NCI-H2196 (cell line): Measurements from ENCODE around the gene ADAM23.

Source experiments
- DNase-seq: peaks from one replicate; lab custom pipeline; 2025; ENCODE audit not compliant: unreplicated experiment; lab: John Stamatoyannopoulos, UW

Gene ADAM23

DNA sequence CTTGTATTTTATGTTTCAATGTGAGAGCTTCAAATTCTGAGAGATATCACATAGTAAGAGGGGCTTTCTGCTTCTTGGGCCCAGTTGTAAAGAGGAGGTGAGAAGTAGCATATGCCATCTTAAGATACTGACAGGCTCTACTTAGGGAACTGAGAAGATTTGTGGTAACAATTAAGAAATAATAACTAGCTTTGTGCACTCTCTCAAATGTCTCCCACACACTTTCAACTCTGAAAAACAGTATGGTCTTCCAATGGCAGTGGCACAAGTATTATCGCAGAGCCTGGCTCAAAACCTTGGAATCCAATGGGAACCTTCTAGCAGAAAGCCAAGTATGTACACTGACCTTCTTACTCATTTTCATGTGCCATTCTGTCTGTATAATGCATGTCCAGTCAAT is 118.6 kb downstream of the ADAM23 start:
- no peak for DNase-seq

DNA sequence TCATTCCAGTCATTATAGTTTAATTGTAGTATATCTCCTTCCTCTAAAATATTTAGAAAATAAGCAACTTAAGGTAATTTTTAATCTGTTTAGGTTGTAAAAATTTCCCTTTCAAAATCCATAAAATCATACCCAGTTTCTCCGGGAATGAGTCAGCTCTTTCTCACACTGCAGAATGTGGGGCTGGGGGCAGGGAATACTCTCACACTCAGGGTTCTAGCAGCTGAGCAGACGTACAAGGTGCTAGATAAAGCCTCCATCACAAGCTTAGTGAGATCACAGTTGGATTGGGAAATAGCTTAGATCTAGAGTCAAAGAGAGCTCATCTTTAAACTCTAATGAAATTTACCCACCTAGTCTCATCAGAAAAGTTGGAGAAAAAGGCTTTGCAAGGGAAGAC is 119.0 kb downstream of the ADAM23 start:
- no peak for DNase-seq

DNA sequence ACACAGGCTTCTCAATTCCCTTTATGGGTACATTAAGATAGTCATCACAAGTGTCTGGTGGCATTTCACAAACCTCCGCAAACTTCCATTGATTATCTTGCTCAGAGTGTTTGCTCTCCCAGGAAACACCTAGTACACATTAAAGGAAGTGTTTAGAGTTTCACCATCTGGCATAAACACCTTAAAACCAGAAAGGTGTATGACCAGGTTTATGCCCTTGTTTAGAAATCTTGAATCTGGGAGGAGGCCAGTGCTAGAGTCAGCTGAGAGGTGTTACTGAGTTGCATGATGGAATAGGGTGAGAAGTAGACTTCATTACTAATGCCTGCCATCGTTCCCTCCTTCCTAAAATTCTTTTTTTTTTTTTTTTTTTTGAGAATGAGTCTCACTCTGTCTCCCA is 120.0 kb downstream of the ADAM23 start:
- DNase-seq: no peak

DNA sequence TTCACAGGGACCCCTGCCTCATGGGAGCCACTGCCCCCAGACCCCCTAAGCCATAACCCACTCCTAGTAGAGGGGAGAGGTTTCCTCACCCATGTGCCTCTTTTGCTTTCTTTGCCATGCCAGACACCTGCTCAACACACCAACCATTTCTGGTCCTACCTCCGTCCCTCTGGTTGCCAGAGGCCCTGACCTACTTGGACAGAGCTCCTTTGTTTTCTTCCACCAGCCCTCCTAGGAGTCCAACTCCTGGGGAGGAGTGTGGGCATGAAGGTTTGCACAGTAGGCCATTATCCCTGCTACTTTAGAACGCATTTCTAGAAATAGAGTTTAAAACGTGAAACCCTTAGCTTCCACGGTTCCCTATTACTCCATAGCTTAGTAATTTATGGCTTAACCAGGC is 122.3 kb downstream of the ADAM23 start:
- DNase-seq: no peak

DNA sequence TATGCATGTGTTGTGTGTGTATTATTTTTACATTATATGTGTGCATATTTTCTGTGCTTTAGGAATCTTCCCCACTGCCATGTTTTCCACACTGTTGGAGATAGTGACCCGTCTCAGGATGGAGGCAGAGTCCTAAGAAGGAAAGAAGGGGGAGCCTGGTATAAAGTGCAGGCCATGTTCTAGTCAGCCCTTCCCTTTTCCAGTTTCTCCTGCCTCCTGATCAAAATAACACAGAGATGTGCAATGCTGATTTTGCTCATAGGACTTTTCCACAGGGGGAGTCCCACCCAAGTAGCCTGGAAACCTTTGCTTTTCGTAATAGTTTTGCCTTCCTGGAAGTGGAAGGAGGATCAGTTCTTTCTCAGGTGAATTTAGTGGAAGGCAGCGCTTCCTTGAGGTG is 126.1 kb downstream of the ADAM23 start:
- DNase-seq: no peak

DNA sequence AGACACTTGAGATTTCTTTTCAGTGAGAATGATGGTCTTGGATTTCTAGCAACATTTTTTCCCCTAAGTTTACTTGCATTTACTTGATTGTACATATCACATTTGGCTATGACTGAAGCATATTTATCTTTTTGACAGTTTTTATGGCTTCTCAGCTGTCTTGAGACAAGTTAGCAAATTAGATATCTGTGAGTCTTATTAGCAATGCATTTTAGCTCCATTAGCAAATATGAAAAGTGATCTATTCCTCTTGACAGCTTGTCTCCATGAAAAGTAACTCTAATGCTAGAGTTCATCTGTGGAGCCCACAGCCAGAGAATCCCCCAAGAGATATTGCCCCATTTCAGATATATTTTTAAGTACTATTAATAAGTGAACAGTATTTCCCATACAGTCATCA is 126.9 kb downstream of the ADAM23 start:
- no peak for DNase-seq

DNA sequence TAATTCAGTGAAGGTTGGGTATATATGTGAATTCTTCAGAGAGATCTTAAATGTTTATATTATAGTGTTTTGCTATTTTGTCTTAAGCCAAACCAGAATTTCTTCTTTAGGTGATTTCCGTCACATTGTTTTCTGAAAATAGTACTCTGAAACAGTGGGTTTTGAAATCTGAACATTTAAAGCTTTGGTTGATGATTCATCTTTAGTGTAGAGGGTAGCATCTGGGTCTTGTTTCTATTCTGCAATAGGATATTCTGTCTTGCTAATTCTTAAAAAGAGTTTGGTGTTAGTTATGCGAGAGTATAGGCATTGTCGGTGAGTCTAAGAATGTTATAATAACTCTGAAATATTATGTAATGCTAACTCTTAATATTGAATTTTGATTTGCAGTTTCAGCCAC is 129.4 kb downstream of the ADAM23 start:
- no peak for DNase-seq

DNA sequence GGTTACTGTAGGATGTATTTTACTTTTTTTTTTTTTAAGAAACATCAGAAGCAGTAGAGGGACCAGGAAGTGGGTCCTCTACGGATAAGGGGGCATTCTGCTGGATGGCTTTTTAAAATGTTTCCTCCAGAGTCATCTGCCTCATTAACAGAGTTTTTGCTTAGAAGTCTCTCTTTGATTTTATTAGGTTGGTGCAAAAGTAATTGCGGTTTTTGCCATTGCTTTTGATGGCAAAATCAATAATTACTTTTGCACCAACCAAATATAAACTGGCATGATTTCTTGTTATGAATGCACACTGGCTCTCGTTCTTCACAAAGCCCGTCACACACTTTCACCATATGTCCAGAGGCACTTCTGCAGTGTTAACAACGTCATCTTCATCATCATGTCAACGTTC is 130.5 kb downstream of the ADAM23 start:
- DNase-seq: no peak

DNA sequence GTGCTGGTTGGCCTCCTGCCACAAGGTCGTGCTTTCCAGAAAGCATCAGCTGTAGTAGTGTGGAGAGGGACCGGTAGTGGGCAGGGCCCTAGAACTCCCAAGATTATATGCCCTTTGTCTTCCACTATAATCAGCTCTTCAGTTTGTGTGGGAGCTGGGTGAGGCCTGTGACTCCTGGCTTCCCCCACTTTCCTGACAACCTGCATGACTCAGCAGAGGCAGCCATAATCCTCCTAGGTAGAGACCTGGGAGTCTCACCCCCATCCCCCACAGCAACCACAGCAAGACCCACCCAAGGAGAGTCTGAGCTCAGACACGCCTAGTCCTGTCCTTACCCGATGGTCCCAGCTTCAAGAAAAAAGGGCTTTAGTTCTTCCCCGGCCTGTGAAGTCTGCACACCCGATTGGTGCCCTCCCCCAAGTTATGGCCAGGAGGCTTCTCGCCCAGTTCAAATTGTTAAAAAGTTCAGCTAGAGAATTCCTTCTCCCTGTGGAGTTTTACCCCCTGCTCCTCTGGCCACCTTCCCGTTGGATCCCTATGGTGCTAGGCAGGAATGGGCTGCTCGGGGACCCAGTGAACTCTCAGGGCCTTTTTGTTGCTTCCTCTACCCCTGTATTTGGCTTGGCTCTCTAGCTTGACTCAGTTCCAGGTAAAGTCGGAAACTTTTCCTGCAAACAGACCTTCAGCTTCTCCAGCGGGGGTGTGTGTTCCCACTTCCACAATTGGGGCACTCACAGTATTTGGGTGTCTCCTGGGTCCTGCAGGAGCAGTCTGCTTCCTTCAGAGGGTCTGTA is 141.2 kb downstream of the ADAM23 start:
- DNase-seq: no peak

DNA sequence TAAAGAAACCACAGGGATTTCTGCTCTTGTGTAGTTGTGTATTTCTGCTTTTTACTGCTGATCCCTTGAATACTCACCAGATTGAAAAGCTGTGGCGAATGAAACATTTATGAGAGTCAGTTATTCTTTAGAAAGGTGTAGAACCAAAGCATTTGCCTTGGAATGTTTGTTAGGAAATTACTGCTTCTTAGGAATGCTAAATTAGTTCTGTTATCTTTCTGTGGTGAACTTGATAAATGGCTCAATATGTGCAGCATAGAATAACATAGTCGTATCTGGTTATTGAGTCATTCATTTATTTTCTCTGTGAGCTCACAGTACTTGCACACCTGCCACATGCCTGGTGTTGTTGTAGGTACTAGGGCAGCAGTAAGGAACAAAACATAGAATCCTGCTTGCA is 142.0 kb downstream of the ADAM23 start:
- DNase-seq: no peak

DNA sequence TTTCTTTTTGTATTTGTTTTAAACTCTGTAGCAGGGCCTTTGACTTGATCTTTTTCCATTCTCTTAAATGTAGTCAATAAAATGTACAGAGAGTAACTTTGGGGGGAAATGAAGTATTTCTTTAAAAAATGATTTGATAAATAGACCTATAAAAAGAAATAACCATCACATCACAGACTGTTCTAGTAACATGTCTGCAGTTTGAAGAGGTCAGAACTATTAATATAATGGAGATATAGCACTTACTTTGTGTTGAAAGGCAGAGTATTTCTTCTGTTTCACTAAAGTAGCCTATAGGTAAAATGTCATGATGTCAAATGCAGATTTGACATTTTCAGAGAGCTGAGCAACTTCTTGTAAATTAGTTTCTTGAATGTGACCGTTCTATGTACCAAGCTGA is 143.3 kb downstream of the ADAM23 start:
- no peak for DNase-seq

DNA sequence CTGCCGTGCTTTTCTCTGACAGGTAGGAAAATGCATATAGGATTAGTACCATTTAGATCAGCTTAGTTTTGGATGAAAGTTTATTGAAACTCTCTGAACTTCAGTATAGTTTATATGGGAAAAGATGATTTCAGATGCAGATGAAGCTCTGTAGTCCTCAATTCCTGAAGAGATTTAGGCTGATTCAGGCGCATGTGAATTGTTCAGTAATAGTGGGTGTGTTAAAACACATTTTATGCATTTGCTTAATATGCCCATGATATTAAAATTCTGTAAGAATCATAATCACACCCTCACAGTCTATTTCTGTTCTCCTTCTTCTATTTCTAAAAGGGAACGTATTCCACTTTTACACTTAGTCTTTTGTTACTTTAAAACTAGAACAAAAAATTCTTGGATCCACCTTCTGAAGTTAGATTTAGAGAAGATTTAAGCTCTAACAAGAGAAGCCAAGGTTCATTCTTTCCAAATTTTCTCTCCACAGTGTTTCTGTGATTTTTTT is 154.4 kb downstream of the ADAM23 start:
- no peak for DNase-seq

DNA sequence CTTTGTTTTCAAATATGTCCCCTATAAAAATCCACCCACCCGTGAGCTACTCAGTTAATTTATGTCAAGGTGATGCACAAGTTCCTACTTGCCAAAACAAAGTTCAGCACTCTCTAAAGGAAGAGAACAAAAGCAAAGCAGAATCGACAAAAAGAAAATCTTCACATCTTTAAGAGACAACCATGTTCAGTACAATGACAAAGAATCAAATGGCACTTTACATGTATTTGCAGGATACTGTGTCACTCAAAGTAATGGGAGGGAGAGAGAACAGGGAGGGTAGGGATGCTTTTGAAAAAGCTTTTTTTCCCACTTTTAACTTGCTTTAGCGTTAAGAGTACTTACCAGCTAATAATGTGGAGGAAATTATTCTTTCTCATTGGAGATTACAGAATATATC is 159.9 kb downstream of the ADAM23 start:
- no peak for DNase-seq

DNA sequence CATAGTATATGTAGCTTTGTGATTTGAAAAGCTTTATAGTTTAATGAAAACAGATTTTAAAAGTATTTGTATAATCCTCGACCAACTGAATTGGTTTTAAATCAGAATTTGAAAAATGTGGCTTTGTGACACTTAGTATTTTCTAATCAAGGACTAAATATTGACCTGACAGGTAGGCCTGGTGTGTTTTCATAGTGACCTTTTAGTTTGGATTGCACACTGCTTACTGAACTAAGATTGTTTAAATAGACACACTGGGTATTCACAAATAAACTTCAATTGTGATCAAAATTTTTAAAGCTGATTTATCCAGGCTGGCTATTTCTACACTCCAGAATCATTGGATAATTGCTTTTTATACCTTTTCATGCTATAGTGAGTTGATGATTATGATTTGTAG is 167.1 kb downstream of the ADAM23 start:
- no peak for DNase-seq

DNA sequence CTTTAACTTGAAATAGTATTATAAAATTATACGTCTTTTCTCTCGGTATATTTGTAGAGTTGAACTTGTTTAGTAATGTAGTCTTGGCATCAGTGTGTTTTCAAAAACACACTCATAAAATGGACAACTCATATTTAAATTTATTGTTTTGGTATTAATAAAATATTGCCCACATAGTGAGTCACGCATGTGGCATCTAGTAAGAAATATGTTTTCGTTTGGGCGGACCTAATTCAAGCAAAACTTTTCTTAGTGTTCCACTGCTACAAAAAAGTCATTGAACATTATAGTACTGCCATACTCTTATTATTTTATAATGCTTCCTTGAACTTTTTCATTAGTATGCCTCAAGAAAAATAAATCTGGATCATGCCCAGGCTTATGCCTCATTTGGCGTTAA is 167.9 kb downstream of the ADAM23 start:
- DNase-seq: no peak

DNA sequence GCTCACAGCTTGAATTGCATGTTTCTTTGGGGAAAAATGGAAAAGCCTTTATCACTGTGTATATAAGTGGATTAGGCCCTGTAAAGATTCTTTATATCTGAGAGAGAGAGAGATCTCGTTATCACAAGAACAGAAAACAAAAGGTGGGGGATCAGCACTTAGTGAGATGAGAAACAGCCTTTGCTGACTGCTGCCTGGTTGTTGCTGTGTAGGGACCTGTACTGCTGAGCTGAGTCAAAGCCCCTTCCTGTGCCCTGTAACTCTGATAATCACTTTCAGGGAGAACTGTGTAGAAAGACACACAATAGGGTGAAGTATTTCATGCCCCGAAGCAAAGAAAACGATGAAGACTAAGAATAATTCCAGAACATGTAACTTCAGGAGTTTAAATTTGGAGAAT is 168.4 kb downstream of the ADAM23 start:
- DNase-seq: no peak

DNA sequence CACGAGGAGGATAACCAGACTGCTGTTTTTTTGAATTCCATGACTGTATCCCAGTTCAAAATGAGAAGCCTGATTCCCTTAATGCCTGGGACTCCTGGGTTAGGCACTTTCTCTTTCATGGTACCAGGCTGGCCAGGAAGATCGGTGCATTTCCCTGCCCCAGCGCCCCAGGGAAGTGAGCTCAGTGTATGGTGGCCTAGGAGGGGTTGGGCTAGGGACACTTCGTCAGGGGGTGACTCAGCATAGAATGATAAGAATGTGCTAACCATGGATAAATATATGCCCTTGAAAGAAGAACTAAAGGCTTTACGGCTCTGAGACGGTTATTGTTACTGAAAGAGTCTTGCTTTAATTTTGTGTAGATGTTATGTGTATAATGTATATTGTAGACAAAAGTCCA is 171.5 kb downstream of the ADAM23 start:
- DNase-seq: no peak

DNA sequence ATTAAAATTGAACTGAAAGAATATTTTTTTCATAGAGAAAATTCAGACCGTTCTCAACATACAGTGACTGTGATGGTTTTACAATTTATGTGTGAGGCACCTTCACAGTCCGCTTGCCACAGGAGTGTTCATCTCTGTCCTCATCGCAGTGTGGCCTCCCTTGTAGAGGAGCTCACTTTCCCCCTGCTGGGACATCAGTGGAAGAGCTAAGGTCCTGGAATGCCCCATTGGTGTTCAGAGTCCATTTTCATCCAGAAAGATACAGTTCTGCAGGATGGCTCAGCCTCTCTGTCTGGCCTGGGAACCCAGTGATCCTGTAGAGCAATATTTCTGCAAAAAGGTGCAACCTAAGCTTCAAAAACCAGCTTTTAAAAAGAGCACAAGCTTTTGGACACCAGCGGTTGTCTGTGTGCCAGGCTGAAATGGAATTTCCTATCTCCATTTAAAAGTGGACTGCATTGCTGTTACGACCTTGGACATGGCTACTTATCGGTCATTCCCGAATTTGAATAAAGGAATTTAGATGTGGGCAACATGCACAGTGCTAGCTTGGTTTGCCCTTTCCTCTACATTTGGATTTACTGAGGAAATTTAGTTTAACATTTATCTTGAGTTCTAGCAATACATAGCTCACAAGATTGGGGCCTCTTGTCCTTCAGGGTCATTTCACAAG is 172.2 kb downstream of the ADAM23 start:
- no peak for DNase-seq

DNA sequence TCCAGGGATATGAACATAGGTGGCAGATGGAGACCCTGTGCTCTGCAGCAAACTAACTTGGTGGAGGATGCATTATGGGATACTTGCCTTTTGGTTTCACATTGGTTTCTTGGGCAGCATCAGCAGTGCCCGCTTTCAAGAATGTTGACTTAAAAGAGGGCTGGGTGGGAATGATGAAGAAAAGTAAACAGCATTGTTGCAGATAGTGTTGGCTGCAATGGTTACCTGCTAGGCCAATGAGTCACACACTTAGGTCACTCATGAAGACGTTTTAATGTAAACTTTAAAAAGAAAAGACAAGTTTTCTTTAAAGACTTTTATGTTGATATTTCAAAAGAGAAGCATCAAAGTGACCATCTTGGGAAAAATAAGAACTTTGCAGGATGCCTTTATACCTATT is 172.8 kb downstream of the ADAM23 start:
- DNase-seq: no peak

DNA sequence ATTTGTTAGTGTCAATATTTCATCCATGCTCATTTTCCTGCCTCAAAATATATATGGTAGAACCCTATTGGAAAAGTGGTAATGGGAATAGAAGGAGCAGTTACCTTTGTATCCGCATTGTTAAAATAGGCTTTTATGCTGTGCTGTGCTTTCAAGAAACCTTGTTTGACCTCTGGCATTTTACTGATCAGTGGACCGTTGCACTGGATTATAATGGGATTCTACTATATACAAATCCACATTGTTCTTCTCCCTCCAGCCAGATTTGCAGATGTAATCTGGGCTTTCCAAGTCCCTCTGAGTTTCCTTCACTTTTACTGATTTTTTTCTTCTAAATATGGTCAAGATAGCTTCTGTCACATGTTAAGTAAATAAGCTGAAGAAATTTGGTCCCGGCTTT is 175.7 kb downstream of the ADAM23 start:
- DNase-seq: no peak

DNA sequence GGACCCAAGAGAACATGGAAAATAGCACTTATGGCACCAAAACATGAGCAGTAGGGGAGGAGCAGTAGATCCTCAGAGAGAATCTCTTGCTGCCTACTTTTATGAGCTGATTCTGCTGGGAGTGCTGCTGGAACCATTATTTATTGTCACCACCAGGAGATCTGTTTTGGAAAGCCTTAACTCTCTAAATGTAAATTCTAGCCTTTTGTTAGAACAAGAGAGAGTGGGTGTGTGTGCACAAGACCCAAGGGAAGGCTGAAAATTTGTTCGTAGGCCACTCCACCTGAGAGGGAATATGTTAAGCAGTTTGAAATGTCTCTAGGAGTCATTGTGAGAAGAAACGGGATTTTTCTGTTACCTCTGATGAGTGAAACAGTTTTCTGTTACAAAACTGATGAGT is 182.8 kb downstream of the ADAM23 start:
- DNase-seq: no peak

DNA sequence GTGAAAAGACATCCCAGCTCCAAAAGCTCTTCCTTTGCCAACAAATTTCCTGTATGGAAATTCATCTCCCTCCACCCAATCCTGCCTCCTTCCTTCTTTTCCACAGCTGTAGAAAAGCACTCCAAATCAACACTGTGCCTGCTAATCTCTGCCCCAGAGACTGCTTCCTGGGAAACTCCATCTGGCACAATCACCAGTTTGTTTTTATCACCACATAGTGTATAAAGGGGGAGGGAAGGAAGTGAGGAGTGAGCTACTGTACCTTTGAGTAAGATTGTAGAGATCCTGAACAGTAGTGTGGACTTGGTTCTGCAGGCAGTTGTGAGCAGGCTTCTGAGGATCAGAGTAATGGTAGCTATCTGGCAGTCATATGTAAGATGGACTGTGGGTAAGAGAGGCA is 184.3 kb downstream of the ADAM23 start:
- DNase-seq: no peak

DNA sequence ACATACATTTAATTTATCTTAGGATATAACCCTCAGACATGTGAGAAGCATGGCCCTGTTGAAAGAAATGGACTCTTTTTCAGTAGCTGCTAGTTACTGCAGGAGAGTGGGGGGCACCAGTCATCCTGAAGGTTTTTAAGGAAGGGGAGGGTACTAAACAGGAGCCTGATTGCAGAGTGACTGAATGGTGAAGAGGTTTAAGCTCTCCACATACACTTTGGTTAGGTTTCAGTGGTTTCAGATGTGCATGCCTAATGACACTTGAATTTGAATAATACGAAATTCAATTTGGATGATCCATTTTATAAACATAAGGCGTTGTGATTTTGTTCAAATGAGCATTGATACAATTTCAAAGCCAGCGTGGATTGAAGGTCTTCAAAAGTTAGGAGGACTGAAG is 188.0 kb downstream of the ADAM23 start:
- no peak for DNase-seq
